GM12878 (cell line): ENCODE measurements around the gene PADI2. TPM values are rescaled to one million over a fixed set of nuclear protein-coding genes. Genes with fewer than 3 reads are reported as not detected.

Experiments
- ATF7 ChIP-seq: fragments of 450-650 bp; IDR thresholded peaks from 2 replicates; pipeline ENCODE4 v1.6.1; 2016; ENCODE audit warnings: low read depth, mild to moderate bottlenecking
- KDM1A ChIP-seq: fragments of 200-600 bp; sonication (generic); IDR thresholded peaks from 2 replicates; pipeline ENCODE4 v1.6.1; 2016; ENCODE audit warnings: borderline replicate concordance
- NR2C2 ChIP-seq: IDR thresholded peaks from 2 replicates; pipeline ENCODE4 v1.6.1; 2011; ENCODE audit warnings: borderline replicate concordance, low read depth; ENCODE audit not compliant: control insufficient read depth, insufficient read length
- SMARCA5 ChIP-seq: fragments of 450-650 bp; IDR thresholded peaks from 2 replicates; pipeline ENCODE4 v1.6.1; 2017; ENCODE audit warnings: mild to moderate bottlenecking
- SPI1 ChIP-seq: IDR thresholded peaks from 2 replicates; pipeline ENCODE4 v1.6.1; 2011; ENCODE audit warnings: low read depth, mild to moderate bottlenecking, low read length, moderate library complexity, borderline replicate concordance; ENCODE audit not compliant: insufficient read depth
- SREBF2 ChIP-seq: IDR thresholded peaks from 2 replicates; pipeline ENCODE4 v1.6.1; 2012; ENCODE audit warnings: mild to moderate bottlenecking, low read length
- SRF ChIP-seq, 2 experiments: IDR thresholded peaks; 2 replicates each; pipeline ENCODE4 v1.6.1; 2011; ENCODE audit warnings: low read depth in 2 of 2, low read length in 2 of 2, mild to moderate bottlenecking in 1 of 2, moderate library complexity in 1 of 2
- YY1 ChIP-seq: IDR thresholded peaks from 2 replicates; pipeline ENCODE4 v1.6.1; 2011; ENCODE audit warnings: low read depth, mild to moderate bottlenecking, low read length
- polyA plus RNA-seq, 11 experiments: library from polyadenylated mRNA; depleted of rRNA in 4 of 11; unstranded in 6 of 11; stranded (reverse) in 5 of 11; fragments of >200 nt; fragmentation: Nextera tagmentation in 4 of 11; fragmentation: Illumina TruSeq in 1 of 11; extraction: Ambion mirVana in 4 of 11; extraction: Trizol in 1 of 11; gene quantifications; 1 replicate in 1 of 11; 2 replicates in 10 of 11; pipeline versions ENCODE4 v1.2.1 to v1.2.3, GENCODE V29; 2011 to 2016; ENCODE audit warnings: inconsistent platforms in 2 of 11, missing spikeins in 2 of 11, low read depth in 1 of 11
- total RNA-seq, 4 experiments: library from RNA; depleted of rRNA in 3 of 4; stranded (reverse); fragments of >200 nt in 3 of 4; fragmentation: Illumina TruSeq in 1 of 4; extraction: Trizol in 1 of 4; gene quantifications; 2 replicates each; pipeline versions ENCODE4 v1.2.1 to v1.2.3, GENCODE V29; 2013 to 2021
- TF ChIP-seq, protein P1 (sequence below): IDR thresholded peaks from 2 replicates; pipeline ENCODE4 v1.6.1; 2011; ENCODE audit warnings: low read depth, low read length, improper control_type of control experiment, borderline replicate concordance
- TF ChIP-seq, protein P2 (sequence below): fragments of 150-350 bp; IDR thresholded peaks from 2 replicates; pipeline ENCODE4 v1.6.1; 2014; ENCODE audit warnings: mild to moderate bottlenecking, low read depth, low read length
- TF ChIP-seq, protein P3 (sequence below): fragments of 450-650 bp; IDR thresholded peaks from 2 replicates; pipeline ENCODE4 v1.6.1; 2017; ENCODE audit warnings: mild to moderate bottlenecking, moderate library complexity
- TF ChIP-seq, protein P4 (sequence below): fragments of 450-650 bp; conservative IDR thresholded peaks from 2 replicates; pipeline ENCODE4 v1.6.1; 2017; ENCODE audit warnings: mild to moderate bottlenecking, moderate library complexity
- TF ChIP-seq, protein P5 (sequence below): IDR thresholded peaks from 2 replicates; pipeline ENCODE4 v1.6.1; 2011; ENCODE audit warnings: low read depth, mild to moderate bottlenecking, low read length, moderate library complexity, borderline replicate concordance; ENCODE audit errors: extremely low read depth

The PADI2 gene
- total and polyA plus RNA-seq, 10 of the 15 experiments (the other 5 are each of a cell fraction or from before 2014, with no cell fraction given): 0.05 to 3.0 (median 0.10) TPM; not detected in 1

DNA sequence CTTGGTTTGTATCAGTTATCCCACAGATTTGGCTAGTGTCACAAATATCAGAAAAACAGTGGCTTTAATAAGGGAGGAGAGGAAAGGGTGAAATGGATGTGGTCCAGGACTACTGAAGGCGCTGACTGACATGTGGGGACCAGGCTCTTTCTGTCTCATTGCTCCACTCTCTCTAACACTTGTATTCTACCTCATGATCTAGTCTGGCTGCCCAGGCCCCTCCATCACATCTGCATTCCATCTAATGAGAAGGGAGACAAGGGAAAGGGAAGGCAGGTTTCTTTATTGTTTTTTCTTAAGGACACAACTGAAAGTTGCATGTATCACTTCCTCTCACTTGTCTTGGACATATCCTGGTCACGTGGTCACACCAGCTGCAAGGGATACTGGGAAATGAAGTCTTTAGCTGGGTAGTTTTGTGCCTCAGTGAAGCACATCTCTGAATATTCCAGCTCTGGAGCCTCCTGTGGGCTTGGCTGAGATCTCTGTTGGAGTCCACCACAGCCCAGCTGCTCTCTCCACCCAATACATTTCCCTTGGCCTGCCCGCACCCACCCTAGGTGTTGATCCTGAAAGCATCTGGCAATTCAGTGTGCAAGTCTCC lies 42.0 kb upstream of the PADI2 start (continued):
- TF ChIP-seq, protein P1, sequence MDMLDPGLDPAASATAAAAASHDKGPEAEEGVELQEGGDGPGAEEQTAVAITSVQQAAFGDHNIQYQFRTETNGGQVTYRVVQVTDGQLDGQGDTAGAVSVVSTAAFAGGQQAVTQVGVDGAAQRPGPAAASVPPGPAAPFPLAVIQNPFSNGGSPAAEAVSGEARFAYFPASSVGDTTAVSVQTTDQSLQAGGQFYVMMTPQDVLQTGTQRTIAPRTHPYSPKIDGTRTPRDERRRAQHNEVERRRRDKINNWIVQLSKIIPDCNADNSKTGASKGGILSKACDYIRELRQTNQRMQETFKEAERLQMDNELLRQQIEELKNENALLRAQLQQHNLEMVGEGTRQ: peak; percentile 19; the same call in 1 of the 2 replicates
- TF ChIP-seq KDM1A: no peak
- TF ChIP-seq, protein P2, sequence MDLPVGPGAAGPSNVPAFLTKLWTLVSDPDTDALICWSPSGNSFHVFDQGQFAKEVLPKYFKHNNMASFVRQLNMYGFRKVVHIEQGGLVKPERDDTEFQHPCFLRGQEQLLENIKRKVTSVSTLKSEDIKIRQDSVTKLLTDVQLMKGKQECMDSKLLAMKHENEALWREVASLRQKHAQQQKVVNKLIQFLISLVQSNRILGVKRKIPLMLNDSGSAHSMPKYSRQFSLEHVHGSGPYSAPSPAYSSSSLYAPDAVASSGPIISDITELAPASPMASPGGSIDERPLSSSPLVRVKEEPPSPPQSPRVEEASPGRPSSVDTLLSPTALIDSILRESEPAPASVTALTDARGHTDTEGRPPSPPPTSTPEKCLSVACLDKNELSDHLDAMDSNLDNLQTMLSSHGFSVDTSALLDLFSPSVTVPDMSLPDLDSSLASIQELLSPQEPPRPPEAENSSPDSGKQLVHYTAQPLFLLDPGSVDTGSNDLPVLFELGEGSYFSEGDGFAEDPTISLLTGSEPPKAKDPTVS: no peak
- TF ChIP-seq, protein P3, sequence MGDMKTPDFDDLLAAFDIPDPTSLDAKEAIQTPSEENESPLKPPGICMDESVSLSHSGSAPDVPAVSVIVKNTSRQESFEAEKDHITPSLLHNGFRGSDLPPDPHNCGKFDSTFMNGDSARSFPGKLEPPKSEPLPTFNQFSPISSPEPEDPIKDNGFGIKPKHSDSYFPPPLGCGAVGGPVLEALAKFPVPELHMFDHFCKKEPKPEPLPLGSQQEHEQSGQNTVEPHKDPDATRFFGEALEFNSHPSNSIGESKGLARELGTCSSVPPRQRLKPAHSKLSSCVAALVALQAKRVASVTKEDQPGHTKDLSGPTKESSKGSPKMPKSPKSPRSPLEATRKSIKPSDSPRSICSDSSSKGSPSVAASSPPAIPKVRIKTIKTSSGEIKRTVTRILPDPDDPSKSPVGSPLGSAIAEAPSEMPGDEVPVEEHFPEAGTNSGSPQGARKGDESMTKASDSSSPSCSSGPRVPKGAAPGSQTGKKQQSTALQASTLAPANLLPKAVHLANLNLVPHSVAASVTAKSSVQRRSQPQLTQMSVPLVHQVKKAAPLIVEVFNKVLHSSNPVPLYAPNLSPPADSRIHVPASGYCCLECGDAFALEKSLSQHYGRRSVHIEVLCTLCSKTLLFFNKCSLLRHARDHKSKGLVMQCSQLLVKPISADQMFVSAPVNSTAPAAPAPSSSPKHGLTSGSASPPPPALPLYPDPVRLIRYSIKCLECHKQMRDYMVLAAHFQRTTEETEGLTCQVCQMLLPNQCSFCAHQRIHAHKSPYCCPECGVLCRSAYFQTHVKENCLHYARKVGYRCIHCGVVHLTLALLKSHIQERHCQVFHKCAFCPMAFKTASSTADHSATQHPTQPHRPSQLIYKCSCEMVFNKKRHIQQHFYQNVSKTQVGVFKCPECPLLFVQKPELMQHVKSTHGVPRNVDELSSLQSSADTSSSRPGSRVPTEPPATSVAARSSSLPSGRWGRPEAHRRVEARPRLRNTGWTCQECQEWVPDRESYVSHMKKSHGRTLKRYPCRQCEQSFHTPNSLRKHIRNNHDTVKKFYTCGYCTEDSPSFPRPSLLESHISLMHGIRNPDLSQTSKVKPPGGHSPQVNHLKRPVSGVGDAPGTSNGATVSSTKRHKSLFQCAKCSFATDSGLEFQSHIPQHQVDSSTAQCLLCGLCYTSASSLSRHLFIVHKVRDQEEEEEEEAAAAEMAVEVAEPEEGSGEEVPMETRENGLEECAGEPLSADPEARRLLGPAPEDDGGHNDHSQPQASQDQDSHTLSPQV: no peak
- TF ChIP-seq, protein P4, sequence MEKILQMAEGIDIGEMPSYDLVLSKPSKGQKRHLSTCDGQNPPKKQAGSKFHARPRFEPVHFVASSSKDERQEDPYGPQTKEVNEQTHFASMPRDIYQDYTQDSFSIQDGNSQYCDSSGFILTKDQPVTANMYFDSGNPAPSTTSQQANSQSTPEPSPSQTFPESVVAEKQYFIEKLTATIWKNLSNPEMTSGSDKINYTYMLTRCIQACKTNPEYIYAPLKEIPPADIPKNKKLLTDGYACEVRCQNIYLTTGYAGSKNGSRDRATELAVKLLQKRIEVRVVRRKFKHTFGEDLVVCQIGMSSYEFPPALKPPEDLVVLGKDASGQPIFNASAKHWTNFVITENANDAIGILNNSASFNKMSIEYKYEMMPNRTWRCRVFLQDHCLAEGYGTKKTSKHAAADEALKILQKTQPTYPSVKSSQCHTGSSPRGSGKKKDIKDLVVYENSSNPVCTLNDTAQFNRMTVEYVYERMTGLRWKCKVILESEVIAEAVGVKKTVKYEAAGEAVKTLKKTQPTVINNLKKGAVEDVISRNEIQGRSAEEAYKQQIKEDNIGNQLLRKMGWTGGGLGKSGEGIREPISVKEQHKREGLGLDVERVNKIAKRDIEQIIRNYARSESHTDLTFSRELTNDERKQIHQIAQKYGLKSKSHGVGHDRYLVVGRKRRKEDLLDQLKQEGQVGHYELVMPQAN: no peak
- TF ChIP-seq NR2C2: no peak
- TF ChIP-seq SPI1: peak; percentile 66; the same call in 1 of the 2 replicates
- no peak for TF ChIP-seq SREBF2
- TF ChIP-seq, protein P5, sequence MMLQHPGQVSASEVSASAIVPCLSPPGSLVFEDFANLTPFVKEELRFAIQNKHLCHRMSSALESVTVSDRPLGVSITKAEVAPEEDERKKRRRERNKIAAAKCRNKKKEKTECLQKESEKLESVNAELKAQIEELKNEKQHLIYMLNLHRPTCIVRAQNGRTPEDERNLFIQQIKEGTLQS: peak; percentile 42; the same call in 1 of the 2 replicates
- no peak for TF ChIP-seq YY1
- peak; percentile 63; the same call in 1 of the 2 replicates for TF ChIP-seq SMARCA5
- 0 out of 4 replicates have a peak, but pooled peaks of 1 of the 2 experiments have one; percentile 32 for TF ChIP-seq SRF (IDR thresholded peaks at IDR 0.05; ENCODE audit: low read depth in 2 of 2, low read length in 2 of 2)
- no peak for TF ChIP-seq ATF7
